Suprapubic skin (tissue), 4 donors: Measurements from ENCODE around the gene SLC5A12.

Source experiments
- EP300 ChIP-seq: sonication (generic); formaldehyde crosslinking; IDR thresholded peaks from one replicate; pipeline ENCODE4 v1.6.1; 2017; ENCODE audit warnings: antibody characterized with exemption
- POLR2A ChIP-seq, 2 donors: fragments of 450-650 bp; IDR thresholded peaks; one replicate each; pipeline ENCODE4 v1.6.1; 2017; ENCODE audit warnings: antibody characterized with exemption in 2 of 2, mild to moderate bottlenecking in 2 of 2, moderate library complexity in 2 of 2
- POLR2AphosphoS5 ChIP-seq, 3 donors: sonication (generic); formaldehyde crosslinking; IDR thresholded peaks; one replicate each; pipeline ENCODE4 v1.6.1; 2017; ENCODE audit warnings: antibody characterized with exemption in 3 of 3
- TF ChIP-seq, protein P1 (sequence below), 2 donors: fragments of 200-600 bp in 1 of 2; fragments of 450-650 bp in 1 of 2; sonication (generic) in 1 of 2; IDR thresholded peaks; one replicate each; pipeline ENCODE4 v1.5.1; 2016 to 2019; ENCODE audit warnings: antibody characterized with exemption in 2 of 2, mild to moderate bottlenecking in 1 of 2, moderate library complexity in 1 of 2

GRCh38 chr11:26626346-26626745, 95.5 kb downstream of the SLC5A12 start:
- TF ChIP-seq POLR2A (IDR thresholded peaks at IDR 0.05) (no peak), POLR2AphosphoS5 (IDR thresholded peaks at IDR 0.05) (no peak), EP300 (no peak)
- TF ChIP-seq, protein P1, sequence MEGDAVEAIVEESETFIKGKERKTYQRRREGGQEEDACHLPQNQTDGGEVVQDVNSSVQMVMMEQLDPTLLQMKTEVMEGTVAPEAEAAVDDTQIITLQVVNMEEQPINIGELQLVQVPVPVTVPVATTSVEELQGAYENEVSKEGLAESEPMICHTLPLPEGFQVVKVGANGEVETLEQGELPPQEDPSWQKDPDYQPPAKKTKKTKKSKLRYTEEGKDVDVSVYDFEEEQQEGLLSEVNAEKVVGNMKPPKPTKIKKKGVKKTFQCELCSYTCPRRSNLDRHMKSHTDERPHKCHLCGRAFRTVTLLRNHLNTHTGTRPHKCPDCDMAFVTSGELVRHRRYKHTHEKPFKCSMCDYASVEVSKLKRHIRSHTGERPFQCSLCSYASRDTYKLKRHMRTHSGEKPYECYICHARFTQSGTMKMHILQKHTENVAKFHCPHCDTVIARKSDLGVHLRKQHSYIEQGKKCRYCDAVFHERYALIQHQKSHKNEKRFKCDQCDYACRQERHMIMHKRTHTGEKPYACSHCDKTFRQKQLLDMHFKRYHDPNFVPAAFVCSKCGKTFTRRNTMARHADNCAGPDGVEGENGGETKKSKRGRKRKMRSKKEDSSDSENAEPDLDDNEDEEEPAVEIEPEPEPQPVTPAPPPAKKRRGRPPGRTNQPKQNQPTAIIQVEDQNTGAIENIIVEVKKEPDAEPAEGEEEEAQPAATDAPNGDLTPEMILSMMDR (IDR thresholded peaks at IDR 0.05), result no peak
